HL-60 (cell line): Measurements from ENCODE around the gene ZFP62.

Source experiments
- CTCF ChIP-seq: IDR thresholded peaks from one replicate; pipeline ENCODE4 v1.5.1; 2011; ENCODE audit warnings: low read length, control low read depth, inconsistent platforms; ENCODE audit not compliant: insufficient read depth
- GABPA ChIP-seq: IDR thresholded peaks from 2 replicates; pipeline ENCODE4 v1.6.1; 2012; ENCODE audit warnings: low read depth
- POLR2AphosphoS5 ChIP-seq: IDR thresholded peaks from 2 replicates; pipeline ENCODE4 v1.6.1; 2012; ENCODE audit warnings: low read depth
- TF ChIP-seq, protein P1 (sequence below): IDR thresholded peaks from 2 replicates; pipeline ENCODE4 v1.6.1; 2012; ENCODE audit warnings: low read depth; ENCODE audit not compliant: insufficient replicate concordance

GRCh38 chr5:180850434-180851078 is 10.5 kb downstream of the ZFP62 start:
- TF ChIP-seq CTCF (no peak), GABPA (no peak), POLR2AphosphoS5 (no peak)
- TF ChIP-seq, protein P1, sequence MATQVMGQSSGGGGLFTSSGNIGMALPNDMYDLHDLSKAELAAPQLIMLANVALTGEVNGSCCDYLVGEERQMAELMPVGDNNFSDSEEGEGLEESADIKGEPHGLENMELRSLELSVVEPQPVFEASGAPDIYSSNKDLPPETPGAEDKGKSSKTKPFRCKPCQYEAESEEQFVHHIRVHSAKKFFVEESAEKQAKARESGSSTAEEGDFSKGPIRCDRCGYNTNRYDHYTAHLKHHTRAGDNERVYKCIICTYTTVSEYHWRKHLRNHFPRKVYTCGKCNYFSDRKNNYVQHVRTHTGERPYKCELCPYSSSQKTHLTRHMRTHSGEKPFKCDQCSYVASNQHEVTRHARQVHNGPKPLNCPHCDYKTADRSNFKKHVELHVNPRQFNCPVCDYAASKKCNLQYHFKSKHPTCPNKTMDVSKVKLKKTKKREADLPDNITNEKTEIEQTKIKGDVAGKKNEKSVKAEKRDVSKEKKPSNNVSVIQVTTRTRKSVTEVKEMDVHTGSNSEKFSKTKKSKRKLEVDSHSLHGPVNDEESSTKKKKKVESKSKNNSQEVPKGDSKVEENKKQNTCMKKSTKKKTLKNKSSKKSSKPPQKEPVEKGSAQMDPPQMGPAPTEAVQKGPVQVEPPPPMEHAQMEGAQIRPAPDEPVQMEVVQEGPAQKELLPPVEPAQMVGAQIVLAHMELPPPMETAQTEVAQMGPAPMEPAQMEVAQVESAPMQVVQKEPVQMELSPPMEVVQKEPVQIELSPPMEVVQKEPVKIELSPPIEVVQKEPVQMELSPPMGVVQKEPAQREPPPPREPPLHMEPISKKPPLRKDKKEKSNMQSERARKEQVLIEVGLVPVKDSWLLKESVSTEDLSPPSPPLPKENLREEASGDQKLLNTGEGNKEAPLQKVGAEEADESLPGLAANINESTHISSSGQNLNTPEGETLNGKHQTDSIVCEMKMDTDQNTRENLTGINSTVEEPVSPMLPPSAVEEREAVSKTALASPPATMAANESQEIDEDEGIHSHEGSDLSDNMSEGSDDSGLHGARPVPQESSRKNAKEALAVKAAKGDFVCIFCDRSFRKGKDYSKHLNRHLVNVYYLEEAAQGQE: no peak
